ENCODE data around the gene NXPE3. TPM values are rescaled to one million over a fixed set of nuclear protein-coding genes. Genes with fewer than 3 reads are reported as not detected.
"Not testable (repeated sequence)": the region's sequence is repeated elsewhere in the genome, so short reads cannot be mapped to it uniquely, and the experiment has no call there.

The NXPE3 gene
- polyA plus RNA-seq, 5 donors: 10.3 to 14.6 (median 11.7) TPM

GRCh38 chr3:101851072-101851770, 72.2 kb downstream of the NXPE3 start:
- no peak for DNase-seq

GRCh38 chr3:101851850-101852714, 73.1 kb downstream of the NXPE3 start:
- no peak for DNase-seq

GRCh38 chr3:101852983-101853840, 74.2 kb downstream of the NXPE3 start:
- DNase-seq: no peak

- DNase-seq: no peak
These were observed 75.0 kb downstream of the NXPE3 start for GRCh38 chr3:101853982-101854381.

- no peak for DNase-seq
These were observed 75.7 kb downstream of the NXPE3 start for GRCh38 chr3:101854608-101855304.

- DNase-seq: no peak
These were observed 78.3 kb downstream of the NXPE3 start for GRCh38 chr3:101857301-101857741.

- DNase-seq: no peak
These were observed 79.5 kb downstream of the NXPE3 start for GRCh38 chr3:101858464-101859030.

GRCh38 chr3:101859882-101860448, 81.0 kb downstream of the NXPE3 start:
- no peak for DNase-seq

- DNase-seq: no peak
These were observed 82.3 kb downstream of the NXPE3 start for GRCh38 chr3:101861212-101861788.

- DNase-seq: no peak
These were observed 82.9 kb downstream of the NXPE3 start for GRCh38 chr3:101861789-101862415.

GRCh38 chr3:101862416-101863165, 83.6 kb downstream of the NXPE3 start:
- DNase-seq: no peak

- not testable (repeated sequence) for DNase-seq
These were observed 85.9 kb downstream of the NXPE3 start for GRCh38 chr3:101864926-101865325.

GRCh38 chr3:101865751-101866509, 86.9 kb downstream of the NXPE3 start:
- DNase-seq: no peak

GRCh38 chr3:101867511-101867910, 88.5 kb downstream of the NXPE3 start:
- DNase-seq: no peak

- DNase-seq: no peak
These were observed 89.0 kb downstream of the NXPE3 start for GRCh38 chr3:101867996-101868395.

GRCh38 chr3:101868534-101869464, 89.8 kb downstream of the NXPE3 start:
- DNase-seq: no peak

GRCh38 chr3:101870138-101870537, 91.1 kb downstream of the NXPE3 start:
- DNase-seq: no peak
